ENCODE results near the gene LRRC75B. TPM values are rescaled to one million over a fixed set of nuclear protein-coding genes. Genes with fewer than 3 reads are reported as not detected.

Gene LRRC75B
- total and polyA plus RNA-seq, 4 donors, result 4.4 to 17.9 (median 11.1) TPM

- Histone ChIP-seq H3K9me3 (ENCODE audit: control insufficient read depth in 4 of 4, insufficient read depth in 3 of 4, low read length in 3 of 4) (no peaks in the 10 kb centered on the region), H3K9ac (ENCODE audit: insufficient read depth in 1 of 2, low read length in 2 of 2) (no peak overlapping the region), H3K36me3 (ENCODE audit: control insufficient read depth in 4 of 4, insufficient read depth in 4 of 4, low read length in 4 of 4) (peaks cover 20 to 67% (median 49%) of the 10 kb centered on the region in 4 donors), H3K4me3 (no peak overlapping the region), H3K27ac (ENCODE audit: low read depth in 1 of 2, low read length in 1 of 2) (peak overlapping the region in 1 of 2 donors; percentile 52), H3K4me1 (ENCODE audit: control insufficient read depth in 5 of 5, insufficient read depth in 5 of 5, low read length in 5 of 5) (peaks cover 0 to 11% (median 7%) of the 10 kb centered on the region in 5 donors), H3K27me3 (ENCODE audit: control insufficient read depth in 3 of 3, insufficient read depth in 3 of 3, low read length in 2 of 3) (no peaks in the 10 kb centered on the region)
- TF ChIP-seq CTCF (IDR thresholded peaks at IDR 0.05; ENCODE audit: control extremely low read depth, extremely low read depth), result no peak
- no peak for DNase-seq
- WGBS, 2 donors, result 68 to 79% methylated on average over 7 of the region's 7 CpGs
- ATAC-seq (ENCODE audit: insufficient read depth, low FRiP score), result no peak
These were observed 49.7 kb downstream of the LRRC75B start for GRCh38 chr22:24543185-24543601.

GRCh38 chr22:24542641-24543040 lies 50.2 kb downstream of the LRRC75B start:
- TF ChIP-seq CTCF (IDR thresholded peaks at IDR 0.05; ENCODE audit: control extremely low read depth, extremely low read depth), result no peak
- peaks cover 20 to 62% (median 46%) of the 10 kb centered on the region in 4 donors for H3K36me3 ChIP-seq (ENCODE audit: control insufficient read depth in 4 of 4, insufficient read depth in 4 of 4, low read length in 4 of 4)
- ATAC-seq (ENCODE audit: insufficient read depth, low FRiP score) (no peak), DNase-seq (no peak)
- H3K9me3 ChIP-seq (ENCODE audit: control insufficient read depth in 4 of 4, insufficient read depth in 3 of 4, low read length in 3 of 4), result no peaks in the 10 kb centered on the region
- H3K4me1 ChIP-seq (ENCODE audit: control insufficient read depth in 5 of 5, insufficient read depth in 5 of 5, low read length in 5 of 5), result peaks cover 0 to 11% (median 7%) of the 10 kb centered on the region in 5 donors
- 29 to 58% methylated on average over 9 of the region's 9 CpGs for WGBS, 2 donors
- peak overlapping the region in 1 of 2 donors; percentile 58 for H3K27ac ChIP-seq (ENCODE audit: low read depth in 1 of 2, low read length in 1 of 2)
- H3K9ac ChIP-seq (ENCODE audit: insufficient read depth in 1 of 2, low read length in 2 of 2), result no peak overlapping the region
- H3K4me3 ChIP-seq, result no peak overlapping the region
- no peaks in the 10 kb centered on the region for H3K27me3 ChIP-seq (ENCODE audit: control insufficient read depth in 3 of 3, insufficient read depth in 3 of 3, low read length in 2 of 3)

- Histone ChIP-seq H3K36me3 (ENCODE audit: control insufficient read depth in 4 of 4, insufficient read depth in 4 of 4, low read length in 4 of 4) (peaks cover 19 to 55% (median 40%) of the 10 kb centered on the region in 4 donors), H3K9me3 (ENCODE audit: control insufficient read depth in 4 of 4, insufficient read depth in 3 of 4, low read length in 3 of 4) (no peaks in the 10 kb centered on the region), H3K9ac (ENCODE audit: insufficient read depth in 1 of 2, low read length in 2 of 2) (no peak overlapping the region), H3K4me1 (ENCODE audit: control insufficient read depth in 5 of 5, insufficient read depth in 5 of 5, low read length in 5 of 5) (peaks cover 0 to 11% (median 7%) of the 10 kb centered on the region in 5 donors), H3K27me3 (ENCODE audit: control insufficient read depth in 3 of 3, insufficient read depth in 3 of 3, low read length in 2 of 3) (no peaks in the 10 kb centered on the region), H3K27ac (ENCODE audit: low read depth in 1 of 2, low read length in 1 of 2) (peak overlapping the region in 1 of 2 donors; percentile 58), H3K4me3 (no peak overlapping the region)
- ATAC-seq (ENCODE audit: insufficient read depth, low FRiP score) (no peak), DNase-seq (no peak)
- no peak for TF ChIP-seq CTCF (IDR thresholded peaks at IDR 0.05; ENCODE audit: control extremely low read depth, extremely low read depth)
- WGBS, 2 donors, result 47 to 67% methylated on average over 6 of the region's 6 CpGs
These were observed 51.0 kb downstream of the LRRC75B start for GRCh38 chr22:24541681-24542515.

Measured in lung (tissue), 12 donors.